GM10266 (cell line): ENCODE data around the gene ATF6.

Experiments
- DNase-seq: peaks from one replicate; pipeline ENCODE4 v3.0.0; 2012; ENCODE audit errors: extremely low spot score
- CTCF ChIP-seq: IDR thresholded peaks from 2 replicates; pipeline ENCODE4 v1.5.1; 2012; ENCODE audit warnings: mild to moderate bottlenecking, low read depth; ENCODE audit not compliant: control insufficient read depth, insufficient read depth; ENCODE audit errors: missing control alignments

ATF6 gene

GRCh38 chr1:161737625-161738024, 28.5 kb upstream of the ATF6 start:
- no peak for TF ChIP-seq CTCF
- DNase-seq = no peak

GRCh38 chr1:161738627-161739287, 27.4 kb upstream of the ATF6 start:
- peak; percentile 78 for TF ChIP-seq CTCF
- DNase-seq = peak; percentile 63

GRCh38 chr1:161739865-161740566, 26.1 kb upstream of the ATF6 start:
- TF ChIP-seq CTCF = no peak
- DNase-seq = no peak

- no peak for TF ChIP-seq CTCF
- DNase-seq = no peak
Observed at GRCh38 chr1:161740921-161741320, 25.2 kb upstream of the ATF6 start.

- DNase-seq = no peak
- TF ChIP-seq CTCF = no peak
Observed at GRCh38 chr1:161743231-161743630, 22.9 kb upstream of the ATF6 start.

- no peak for TF ChIP-seq CTCF
- no peak for DNase-seq
Observed at GRCh38 chr1:161747801-161748200, 18.3 kb upstream of the ATF6 start.
